Right lobe of liver (tissue), 6 donors: ENCODE data around the gene P4HTM. TPM values are rescaled to one million over a fixed set of nuclear protein-coding genes. Genes with fewer than 3 reads are reported as not detected.

Experiments
- ATAC-seq, 4 donors: fragments of 200-7000 bp; cut with Tn5 transposase; one replicate each; pipeline ENCODE4 v1.9.1; 2020; ENCODE audit warnings: mild to moderate bottlenecking in 4 of 4, moderate library complexity in 4 of 4
- DNase-seq, 3 donors: peaks; one replicate each; pipeline ENCODE4 v3.0.0-alpha.2; 2020
- H3K27ac ChIP-seq, 3 donors: fragments of 200-600 bp; one replicate each; pipeline ENCODE4 v1.8.0; 2022
- H3K27me3 ChIP-seq, 2 donors: fragments of 200-600 bp; one replicate each; pipeline ENCODE4 v1.8.0; 2022
- H3K36me3 ChIP-seq, 4 donors: fragments of 200-600 bp; sonication (generic) in 1 of 4; one replicate each; pipeline versions ENCODE4 v1.5.1 to v1.8.0; 2017 to 2022; ENCODE audit warnings: control low read depth in 1 of 4
- H3K4me1 ChIP-seq, 4 donors: fragments of 200-600 bp; sonication (generic) in 1 of 4; one replicate each; pipeline versions ENCODE4 v1.5.1 to v1.8.0; 2017 to 2022; ENCODE audit warnings: control low read depth in 1 of 4
- H3K4me3 ChIP-seq, 3 donors: fragments of 200-600 bp; one replicate each; pipeline ENCODE4 v1.8.0; 2022
- H3K9me3 ChIP-seq, 4 donors: fragments of 200-600 bp; sonication (generic) in 1 of 4; one replicate each; pipeline versions ENCODE4 v1.5.1 to v1.8.0; 2017 to 2022; ENCODE audit warnings: control low read depth in 1 of 4
- CTCF ChIP-seq, 4 donors: fragments of 200-600 bp in 3 of 4; fragments of 450-650 bp in 1 of 4; IDR thresholded peaks; one replicate each; pipeline versions ENCODE4 v1.5.1 to v1.8.0; 2016 to 2022; ENCODE audit warnings: antibody characterized with exemption in 4 of 4, mild to moderate bottlenecking in 2 of 4
- POLR2A ChIP-seq: fragments of 450-650 bp; IDR thresholded peaks from one replicate; pipeline ENCODE4 v1.6.1; 2017; ENCODE audit warnings: antibody characterized with exemption, mild to moderate bottlenecking
- WGBS: methylation state at CpG from one replicate; pipeline ENCODE4 v1.1.6; 2018; ENCODE audit warnings: low coverage, low lambda C conversion rate; ENCODE audit not compliant: insufficient coverage; ENCODE audit errors: missing lambda C conversion rate; 5-methylcytosine and 5-hydroxymethylcytosine counted together
- intact Hi-C, 2 donors: fragments of 100-400 bp; cut with DNase I; formaldehyde crosslinking; loops; one replicate each; pipeline versions ENCODE4 v1.11.2 to v1.14.1; 2022
- total RNA-seq, 6 experiments: library from RNA; depleted of rRNA in 2 of 6; stranded (reverse); fragments of >200 nt in 2 of 6; fragmentation: NEBNext Ultra II Directional in 3 of 6; extraction: Animal tissue kit (Norgen Biotek cat#: 25700) in 3 of 6; gene quantifications; one replicate each; pipeline versions ENCODE4 v1.1.0 to v1.2.4, GENCODE V29; 2016 to 2023
- donor health status: DM: no; HTN: yes; CAD: no.
- donor health status: DM: no; HTN: no; CAD: no.
- donor health status: DM: no; HTN: no; CAD: no.
- donor health status: DM: no; HTN: yes; CAD: no.
- donor health status: DM: no; HTN: yes; CAD: no.

Gene P4HTM
- total RNA-seq, 6 experiments from 2014 or later = 7.7 to 19.2 (median 11.1) TPM

GRCh38 chr3:49013738-49014660 lies 24.0 kb downstream of the P4HTM start:
- no peaks in the 10 kb centered on the region for H3K27me3 ChIP-seq
- TF ChIP-seq POLR2A (no peak), CTCF (IDR thresholded peaks at IDR 0.05) (peak; percentile 49 to 56 (median 53))
- peak in 1 of 3 donors; percentile 64 for DNase-seq
- intact Hi-C loops = no loop called here
- ATAC-seq = peak; percentile 57 to 63 (median 62)
- H3K36me3 ChIP-seq = peaks cover 0 to 30% (median 12%) of the 10 kb centered on the region in 4 donors
- no peak overlapping the region for H3K4me3 ChIP-seq
- no peaks in the 10 kb centered on the region for H3K9me3 ChIP-seq
- peaks cover 0 to 10% (median under 1%) of the 10 kb centered on the region in 4 donors for H3K4me1 ChIP-seq
- H3K27ac ChIP-seq = no peak overlapping the region
- WGBS = 85% methylated on average over 9 of the region's 24 CpGs

GRCh38 chr3:49015072-49015471 lies 25.0 kb downstream of the P4HTM start:
- TF ChIP-seq CTCF (IDR thresholded peaks at IDR 0.05) (no peak), POLR2A (no peak)
- WGBS = 89% methylated on average over 3 of the region's 8 CpGs
- H3K27ac ChIP-seq = no peak overlapping the region
- ATAC-seq = no peak
- peak in 1 of 3 donors; percentile 43 for DNase-seq
- peaks cover 0 to 19% (median 6%) of the 10 kb centered on the region in 4 donors for H3K4me1 ChIP-seq
- H3K9me3 ChIP-seq = no peaks in the 10 kb centered on the region
- peaks cover 0 to 30% (median 12%) of the 10 kb centered on the region in 4 donors for H3K36me3 ChIP-seq
- no peak overlapping the region for H3K4me3 ChIP-seq
- intact Hi-C loops = no loop called here
- H3K27me3 ChIP-seq = no peaks in the 10 kb centered on the region

- H3K4me1 ChIP-seq = peaks cover 0 to 23% (median 8%) of the 10 kb centered on the region in 4 donors
- H3K4me3 ChIP-seq = no peak overlapping the region
- ATAC-seq (no peak), DNase-seq (no peak)
- TF ChIP-seq CTCF (IDR thresholded peaks at IDR 0.05) = no peak
- no peak for TF ChIP-seq POLR2A
- intact Hi-C loops = no loop called here
- H3K27me3 ChIP-seq = no peaks in the 10 kb centered on the region
- no peak overlapping the region for H3K27ac ChIP-seq
- no peaks in the 10 kb centered on the region for H3K9me3 ChIP-seq
- WGBS = 100% methylated on average over 1 of the region's 6 CpGs
- H3K36me3 ChIP-seq = peaks cover 0 to 30% (median 12%) of the 10 kb centered on the region in 4 donors
Measured at GRCh38 chr3:49015765-49016164, 25.7 kb downstream of the P4HTM start.

GRCh38 chr3:49016414-49017228 lies 26.6 kb downstream of the P4HTM start:
- Histone ChIP-seq H3K4me1 (peaks cover 0 to 23% (median 8%) of the 10 kb centered on the region in 4 donors), H3K9me3 (no peaks in the 10 kb centered on the region), H3K27ac (no peak overlapping the region), H3K36me3 (peaks cover 0 to 29% (median 12%) of the 10 kb centered on the region in 4 donors), H3K4me3 (no peak overlapping the region), H3K27me3 (no peaks in the 10 kb centered on the region)
- no peak for DNase-seq
- TF ChIP-seq CTCF (IDR thresholded peaks at IDR 0.05) (no peak), POLR2A (no peak)
- 100% methylated on average over 1 of the region's 6 CpGs for WGBS
- intact Hi-C loops = no loop called here
- no peak for ATAC-seq
